ENCODE results near the gene CCDC198. TPM values are rescaled to one million over a fixed set of nuclear protein-coding genes. Genes with fewer than 3 reads are reported as not detected.
A peak's percentile ranks its signal among the peaks of the same experiment; 100 is the strongest.

CCDC198 gene
- total RNA-seq, 4 donors from 2014 or later = 1.5 TPM; not detected in 3

DNA sequence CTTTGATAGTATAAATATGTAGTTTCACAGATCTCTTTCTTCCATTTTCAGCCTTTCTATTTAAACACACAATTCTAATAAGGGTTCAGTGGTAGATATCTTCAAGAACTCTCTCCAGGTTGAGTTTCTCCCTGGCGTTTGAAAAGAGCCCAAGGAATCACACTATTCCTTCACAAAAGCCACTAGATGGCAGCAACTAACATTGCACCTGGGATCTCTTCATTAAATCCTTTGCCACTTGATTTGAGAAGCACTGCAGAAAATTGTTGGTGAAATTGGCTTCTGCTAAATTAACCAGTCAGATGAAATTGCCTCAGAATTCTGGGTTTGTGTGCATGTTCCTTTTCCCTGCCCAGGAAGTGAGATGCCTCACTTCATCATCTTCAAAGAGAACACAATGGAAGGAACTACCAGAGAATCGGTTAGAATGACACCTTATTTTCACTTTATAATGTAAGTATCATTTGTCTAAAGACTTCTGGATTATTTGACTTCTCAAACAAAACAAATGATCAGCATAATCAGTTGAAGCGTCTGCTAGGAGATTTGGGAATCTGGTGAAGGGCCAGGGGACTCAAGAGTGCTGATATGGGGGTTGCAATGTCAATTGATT is 6.8 kb downstream of the CCDC198 start:
- 41 to 42% methylated on average over 3 of the region's 3 CpGs for WGBS, 2 donors
- TF ChIP-seq, protein P1, sequence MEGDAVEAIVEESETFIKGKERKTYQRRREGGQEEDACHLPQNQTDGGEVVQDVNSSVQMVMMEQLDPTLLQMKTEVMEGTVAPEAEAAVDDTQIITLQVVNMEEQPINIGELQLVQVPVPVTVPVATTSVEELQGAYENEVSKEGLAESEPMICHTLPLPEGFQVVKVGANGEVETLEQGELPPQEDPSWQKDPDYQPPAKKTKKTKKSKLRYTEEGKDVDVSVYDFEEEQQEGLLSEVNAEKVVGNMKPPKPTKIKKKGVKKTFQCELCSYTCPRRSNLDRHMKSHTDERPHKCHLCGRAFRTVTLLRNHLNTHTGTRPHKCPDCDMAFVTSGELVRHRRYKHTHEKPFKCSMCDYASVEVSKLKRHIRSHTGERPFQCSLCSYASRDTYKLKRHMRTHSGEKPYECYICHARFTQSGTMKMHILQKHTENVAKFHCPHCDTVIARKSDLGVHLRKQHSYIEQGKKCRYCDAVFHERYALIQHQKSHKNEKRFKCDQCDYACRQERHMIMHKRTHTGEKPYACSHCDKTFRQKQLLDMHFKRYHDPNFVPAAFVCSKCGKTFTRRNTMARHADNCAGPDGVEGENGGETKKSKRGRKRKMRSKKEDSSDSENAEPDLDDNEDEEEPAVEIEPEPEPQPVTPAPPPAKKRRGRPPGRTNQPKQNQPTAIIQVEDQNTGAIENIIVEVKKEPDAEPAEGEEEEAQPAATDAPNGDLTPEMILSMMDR (IDR thresholded peaks at IDR 0.05) = peak; percentile 30 to 61 (median 45)
- TF ChIP-seq EP300 (IDR thresholded peaks at IDR 0.05) (no peak), POLR2A (IDR thresholded peaks at IDR 0.05) (no peak)
- Histone ChIP-seq H3K36me3 (no peaks in the 10 kb centered on the region), H3K27me3 (no peaks in the 10 kb centered on the region), H3K4me3 (no peak overlapping the region), H3K9me3 (no peaks in the 10 kb centered on the region), H3K4me1 (no peaks in the 10 kb centered on the region), H3K27ac (no peak overlapping the region)
- peak in 1 of 2 donors; percentile 8 for DNase-seq (ENCODE audit: low spot score in 2 of 2)

DNA sequence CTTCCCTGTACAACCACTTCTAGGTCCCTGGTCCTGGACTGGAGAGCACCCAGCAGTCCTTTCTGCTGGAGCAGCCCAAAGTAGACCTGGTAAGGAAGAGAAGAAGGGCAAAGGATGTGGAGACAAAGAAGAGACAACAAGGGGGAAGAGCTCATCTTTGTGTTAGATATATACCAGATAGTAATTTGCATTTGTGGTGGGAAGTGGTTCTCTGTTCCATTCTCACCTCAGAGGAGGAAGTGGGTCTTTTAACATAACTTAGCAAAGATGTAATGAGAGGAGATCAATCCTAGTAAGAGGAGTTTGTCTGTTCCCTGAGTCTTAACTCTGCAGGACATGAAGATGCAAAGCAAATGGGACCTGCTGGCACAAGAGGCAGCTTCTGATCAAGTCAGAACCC is 8.0 kb downstream of the CCDC198 start:
- Histone ChIP-seq H3K36me3 (no peaks in the 10 kb centered on the region), H3K9me3 (no peaks in the 10 kb centered on the region), H3K4me1 (no peaks in the 10 kb centered on the region), H3K27me3 (no peaks in the 10 kb centered on the region), H3K4me3 (no peak overlapping the region), H3K27ac (no peak overlapping the region)
- TF ChIP-seq, protein P1 (IDR thresholded peaks at IDR 0.05) = no peak
- no peak for TF ChIP-seq POLR2A (IDR thresholded peaks at IDR 0.05)
- no peak for DNase-seq (ENCODE audit: low spot score in 2 of 2)

DNA sequence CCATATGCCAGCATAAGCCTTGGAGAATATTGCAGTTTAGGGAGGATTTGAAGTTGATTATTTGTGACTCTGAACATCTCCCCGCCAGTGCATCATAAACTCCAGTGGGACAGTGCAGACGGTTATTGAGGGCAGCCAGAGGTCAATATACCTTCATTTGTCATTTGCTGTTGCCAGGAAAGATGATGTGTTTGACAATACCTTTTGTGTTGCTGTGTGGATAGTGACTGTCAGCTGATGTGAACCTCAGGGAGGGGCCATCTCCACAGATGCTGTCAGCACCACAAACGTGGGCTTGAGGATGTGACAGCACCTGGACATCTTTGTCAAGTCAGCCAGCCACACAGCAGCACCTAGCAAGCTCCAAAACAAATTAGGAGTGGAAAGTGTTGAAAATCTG is 11.5 kb downstream of the CCDC198 start:
- 37 to 43% methylated on average over 3 of the region's 3 CpGs for WGBS, 2 donors
- TF ChIP-seq POLR2A (IDR thresholded peaks at IDR 0.05) (no peak), EP300 (IDR thresholded peaks at IDR 0.05) (no peak)
- TF ChIP-seq, protein P1 (IDR thresholded peaks at IDR 0.05) = no peak

DNA sequence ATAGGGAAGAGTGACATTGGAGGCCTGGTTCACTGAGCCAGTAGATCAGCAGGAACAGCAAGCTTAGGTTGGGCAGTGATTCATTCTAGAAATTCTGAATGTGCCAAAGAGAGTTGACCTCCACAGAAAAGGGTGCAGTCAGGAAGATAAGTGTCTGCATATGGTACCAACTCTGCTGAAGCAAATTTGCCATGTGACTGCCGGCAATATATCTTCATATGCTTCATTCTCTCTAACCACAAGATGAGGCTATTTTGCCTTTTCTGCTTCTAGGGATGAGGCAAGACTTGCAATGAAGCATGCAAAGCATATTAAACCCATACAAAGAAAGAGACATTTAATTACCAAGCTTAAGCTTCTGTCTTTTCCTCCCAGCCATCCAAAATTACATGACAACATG is 13.6 kb downstream of the CCDC198 start:
- Histone ChIP-seq H3K27ac (no peak overlapping the region), H3K4me3 (no peak overlapping the region), H3K36me3 (no peaks in the 10 kb centered on the region), H3K4me1 (no peaks in the 10 kb centered on the region), H3K27me3 (no peaks in the 10 kb centered on the region), H3K9me3 (no peaks in the 10 kb centered on the region)
- 77 to 82% methylated on average over 1 of the region's 1 CpG for WGBS, 2 donors
- TF ChIP-seq, protein P1 (IDR thresholded peaks at IDR 0.05) = no peak
- TF ChIP-seq POLR2A (IDR thresholded peaks at IDR 0.05) = no peak
- DNase-seq (ENCODE audit: low spot score in 2 of 2) = no peak

More for the DNA sequence above, 11.5 kb downstream of the CCDC198 start:
- Histone ChIP-seq H3K9me3 (no peaks in the 10 kb centered on the region), H3K4me1 (no peaks in the 10 kb centered on the region), H3K4me3 (no peak overlapping the region), H3K36me3 (no peaks in the 10 kb centered on the region), H3K27ac (no peak overlapping the region), H3K27me3 (no peaks in the 10 kb centered on the region)
- DNase-seq (ENCODE audit: low spot score in 2 of 2) = no peak

DNA sequence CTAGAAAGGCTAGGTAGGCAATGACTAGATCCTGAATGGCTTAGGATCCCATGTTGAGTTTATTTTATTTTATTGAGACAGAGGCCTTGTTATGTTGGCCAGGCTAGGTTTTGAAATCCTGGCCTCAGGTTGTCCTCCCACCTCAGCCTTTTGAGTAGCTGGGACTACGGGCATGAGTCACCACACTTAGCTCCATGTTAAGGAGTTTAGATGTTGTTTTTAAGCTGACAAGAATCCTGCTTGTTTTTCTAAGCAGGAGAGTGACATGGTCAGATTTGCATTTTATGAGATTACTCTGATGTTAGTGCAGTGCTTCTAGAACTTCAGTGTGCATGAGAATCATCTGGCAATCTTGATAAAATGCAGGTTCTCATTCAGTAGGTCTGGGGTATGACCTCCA is 14.5 kb downstream of the CCDC198 start:
- no peaks in the 10 kb centered on the region for H3K27me3 ChIP-seq
- H3K4me1 ChIP-seq = no peaks in the 10 kb centered on the region
- TF ChIP-seq POLR2A (IDR thresholded peaks at IDR 0.05) (no peak), EP300 (IDR thresholded peaks at IDR 0.05) (no peak)
- TF ChIP-seq, protein P1 (IDR thresholded peaks at IDR 0.05) = no peak
- no peaks in the 10 kb centered on the region for H3K9me3 ChIP-seq
- 38 to 100% methylated on average over 1 of the region's 1 CpG for WGBS, 2 donors
- DNase-seq (ENCODE audit: low spot score in 2 of 2) = no peak
- H3K27ac ChIP-seq = no peak overlapping the region
- H3K4me3 ChIP-seq = no peak overlapping the region
- no peaks in the 10 kb centered on the region for H3K36me3 ChIP-seq
